Dedifferentiated amniotic fluid mesenchymal stem cell (primary cell): Measurements from ENCODE around the gene PTTG1IP2.
"Not testable (repeated sequence)": the region's sequence is repeated elsewhere in the genome, so short reads cannot be mapped to it uniquely, and the experiment has no call there.

ENCODE experiments used
- DNase-seq: peaks from one replicate; pipeline ENCODE4 v3.0.0-alpha.2; 2016; ENCODE audit errors: extremely low spot score

The PTTG1IP2 gene

GRCh38 chr7:90469554-90469953 is at the start of gene PTTG1IP2:
TSS of gene PTTG1IP2 (plus strand) at chr7:90469639. CDS start at chr7:90469787, 148 bp downstream.
- no peak for DNase-seq

- no peak for DNase-seq
These were observed 47.8 kb upstream of the PTTG1IP2 start for GRCh38 chr7:90421651-90422050.

- DNase-seq, result no peak
These were observed 44.7 kb upstream of the PTTG1IP2 start for GRCh38 chr7:90424720-90425119.

GRCh38 chr7:90425376-90425775 is 44.1 kb upstream of the PTTG1IP2 start:
- no peak for DNase-seq

GRCh38 chr7:90430614-90431460 is 38.6 kb upstream of the PTTG1IP2 start:
- DNase-seq, result no peak

- DNase-seq, result no peak
These were observed 36.7 kb upstream of the PTTG1IP2 start for GRCh38 chr7:90432752-90433151.

- no peak for DNase-seq
These were observed 36.2 kb upstream of the PTTG1IP2 start for GRCh38 chr7:90433221-90433620.

GRCh38 chr7:90445633-90446032 is 23.8 kb upstream of the PTTG1IP2 start:
- DNase-seq, result no peak

- DNase-seq, result no peak
These were observed 23.1 kb upstream of the PTTG1IP2 start for GRCh38 chr7:90446137-90446899.

- peak; percentile 68 for DNase-seq
These were observed 16.1 kb upstream of the PTTG1IP2 start for GRCh38 chr7:90453259-90453891.

- DNase-seq, result no peak
These were observed 15.5 kb upstream of the PTTG1IP2 start for GRCh38 chr7:90453931-90454330.

GRCh38 chr7:90455163-90456030 is 14.0 kb upstream of the PTTG1IP2 start:
- DNase-seq, result peak; percentile 46

- DNase-seq, result no peak
These were observed 11.3 kb upstream of the PTTG1IP2 start for GRCh38 chr7:90458104-90458503.

GRCh38 chr7:90459888-90460287 is 9.6 kb upstream of the PTTG1IP2 start:
- DNase-seq, result no peak

GRCh38 chr7:90461219-90461618 is 8.2 kb upstream of the PTTG1IP2 start:
- no peak for DNase-seq

- not testable (repeated sequence) for DNase-seq
These were observed 6.2 kb upstream of the PTTG1IP2 start for GRCh38 chr7:90463151-90463628.

GRCh38 chr7:90465816-90466215 is 3.6 kb upstream of the PTTG1IP2 start:
- DNase-seq, result no peak

- no peak for DNase-seq
These were observed 3.5 kb downstream of the PTTG1IP2 start for GRCh38 chr7:90472805-90473540.

- no peak for DNase-seq
These were observed 4.4 kb downstream of the PTTG1IP2 start for GRCh38 chr7:90473814-90474213.
